T-helper 2 cell (primary cell): ENCODE data around the gene POTEM.
"Not testable (repeated sequence)": the region's sequence is repeated elsewhere in the genome, so short reads cannot be mapped to it uniquely, and the experiment has no call there.

ENCODE experiments used
- DNase-seq, 5 experiments: peaks; one replicate each; pipeline versions ENCODE4 v3.0.0 to v3.0.0-alpha.2; 2012 to 2022

The POTEM gene

GRCh38 chr14:19038060-19038664 is 70.9 kb downstream of the POTEM start:
- DNase-seq = not testable (repeated sequence)

- DNase-seq = not testable (repeated sequence)
Measured at GRCh38 chr14:19038785-19039184, 71.6 kb downstream of the POTEM start.

- DNase-seq = not testable (repeated sequence)
Measured at GRCh38 chr14:19043384-19043783, 76.2 kb downstream of the POTEM start.
